Neural progenitor cell (in vitro differentiated cells): ENCODE results near the gene ABL2.

Experiments used
- CTCF ChIP-seq: fragments of 200-600 bp; sonication (generic); IDR thresholded peaks from 2 replicates; pipeline ENCODE4 v1.5.1; 2017; ENCODE audit warnings: antibody characterized with exemption, mild to moderate bottlenecking
- EZH2phosphoT487 ChIP-seq: fragments of 200-600 bp; sonication (generic); IDR thresholded peaks from 2 replicates; pipeline ENCODE4 v1.6.1; 2017; ENCODE audit warnings: antibody characterized with exemption

GRCh38 chr1:179230251-179230650, 774 bp upstream of the ABL2 start:
- TF ChIP-seq EZH2phosphoT487 (no peak), CTCF (no peak)
